Measurements from ENCODE around the gene SP2. TPM values are rescaled to one million over a fixed set of nuclear protein-coding genes. Genes with fewer than 3 reads are reported as not detected.
A peak's percentile ranks its signal among the peaks of the same experiment; 100 is the strongest.

The SP2 gene
- total and polyA plus RNA-seq, 10 donors, result 4.5 to 22.6 (median 15.1) TPM

DNA sequence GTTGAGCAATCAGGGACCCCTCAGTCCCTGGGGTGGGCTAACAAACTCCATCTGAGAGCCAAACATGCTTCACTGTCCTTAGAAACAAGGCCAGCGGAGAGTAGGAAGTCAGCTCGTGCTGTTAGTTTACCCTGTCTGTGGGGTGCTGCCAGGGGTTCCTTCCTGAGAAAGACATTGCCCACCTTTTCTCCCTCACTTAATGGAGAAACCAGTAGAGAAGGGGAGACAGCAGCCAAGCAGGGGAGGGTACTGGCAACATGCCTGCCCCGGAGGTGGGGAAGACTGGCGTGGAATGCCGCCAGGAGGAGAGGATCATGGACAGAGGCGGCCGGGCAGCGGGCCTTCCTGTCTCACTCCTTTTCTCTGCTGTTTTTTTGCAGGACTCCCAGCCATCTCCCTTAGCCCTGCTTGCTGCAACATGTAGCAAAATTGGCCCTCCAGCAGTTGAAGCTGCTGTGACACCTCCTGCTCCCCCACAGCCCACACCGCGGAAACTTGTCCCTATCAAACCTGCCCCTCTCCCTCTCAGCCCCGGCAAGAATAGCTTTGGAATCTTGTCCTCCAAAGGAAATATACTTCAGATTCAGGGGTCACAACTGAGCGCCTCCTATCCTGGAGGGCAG, 19.9 kb downstream of the SP2 start:
- 86 to 94% (median 89%) methylated on average over 12 of the region's 12 CpGs for WGBS, 5 donors
- Histone ChIP-seq H3K4me3 (no peak overlapping the region), H3K9me3 (no peaks in the 10 kb centered on the region), H3K36me3 (peaks cover 0 to 76% (median 22%) of the 10 kb centered on the region in 6 donors), H3K27ac (no peak overlapping the region), H3K4me1 (peaks cover 0 to 16% (median 6%) of the 10 kb centered on the region in 6 donors), H3K27me3 (replicated peaks in 1 of 7) (no peaks in the 10 kb centered on the region)
- DNase-seq, result no peak
- TF ChIP-seq POLR2A (IDR thresholded peaks at IDR 0.05) (no peak), POLR2AphosphoS5 (IDR thresholded peaks at IDR 0.05) (no peak)
- TF ChIP-seq, protein P1, sequence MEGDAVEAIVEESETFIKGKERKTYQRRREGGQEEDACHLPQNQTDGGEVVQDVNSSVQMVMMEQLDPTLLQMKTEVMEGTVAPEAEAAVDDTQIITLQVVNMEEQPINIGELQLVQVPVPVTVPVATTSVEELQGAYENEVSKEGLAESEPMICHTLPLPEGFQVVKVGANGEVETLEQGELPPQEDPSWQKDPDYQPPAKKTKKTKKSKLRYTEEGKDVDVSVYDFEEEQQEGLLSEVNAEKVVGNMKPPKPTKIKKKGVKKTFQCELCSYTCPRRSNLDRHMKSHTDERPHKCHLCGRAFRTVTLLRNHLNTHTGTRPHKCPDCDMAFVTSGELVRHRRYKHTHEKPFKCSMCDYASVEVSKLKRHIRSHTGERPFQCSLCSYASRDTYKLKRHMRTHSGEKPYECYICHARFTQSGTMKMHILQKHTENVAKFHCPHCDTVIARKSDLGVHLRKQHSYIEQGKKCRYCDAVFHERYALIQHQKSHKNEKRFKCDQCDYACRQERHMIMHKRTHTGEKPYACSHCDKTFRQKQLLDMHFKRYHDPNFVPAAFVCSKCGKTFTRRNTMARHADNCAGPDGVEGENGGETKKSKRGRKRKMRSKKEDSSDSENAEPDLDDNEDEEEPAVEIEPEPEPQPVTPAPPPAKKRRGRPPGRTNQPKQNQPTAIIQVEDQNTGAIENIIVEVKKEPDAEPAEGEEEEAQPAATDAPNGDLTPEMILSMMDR (IDR thresholded peaks at IDR 0.05 in 8 of 11, conservative IDR thresholded peaks at IDR 0.05 in 3 of 11), result no peak
- intact Hi-C loops (cut with DNase I; ENCODE audit: low total_unique reads), result no loop called here

DNA sequence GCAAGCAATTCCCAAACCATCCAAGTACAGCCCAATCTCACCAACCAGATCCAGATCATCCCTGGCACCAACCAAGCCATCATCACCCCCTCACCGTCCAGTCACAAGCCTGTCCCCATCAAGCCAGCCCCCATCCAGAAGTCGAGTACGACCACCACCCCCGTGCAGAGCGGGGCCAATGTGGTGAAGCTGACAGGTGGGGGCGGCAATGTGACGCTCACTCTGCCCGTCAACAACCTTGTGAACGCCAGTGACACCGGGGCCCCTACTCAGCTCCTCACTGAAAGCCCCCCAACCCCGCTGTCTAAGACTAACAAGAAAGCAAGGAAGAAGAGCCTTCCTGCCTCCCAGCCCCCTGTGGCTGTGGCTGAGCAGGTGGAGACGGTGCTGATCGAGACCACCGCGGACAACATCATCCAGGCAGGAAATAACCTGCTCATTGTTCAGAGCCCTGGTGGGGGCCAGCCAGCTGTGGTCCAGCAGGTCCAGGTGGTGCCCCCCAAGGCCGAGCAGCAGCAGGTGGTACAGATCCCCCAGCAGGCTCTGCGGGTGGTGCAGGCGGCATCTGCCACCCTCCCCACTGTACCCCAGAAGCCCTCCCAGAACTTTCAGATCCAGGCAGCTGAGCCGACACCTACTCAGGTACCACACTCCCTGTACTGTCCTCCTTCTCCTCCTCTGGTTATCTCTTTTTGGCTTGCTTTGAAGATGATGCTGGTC, 20.6 kb downstream of the SP2 start:
- WGBS, 5 donors, result 88 to 94% (median 92%) methylated on average over 19 of the region's 19 CpGs
- Histone ChIP-seq H3K4me1 (peaks cover 0 to 16% (median 6%) of the 10 kb centered on the region in 6 donors), H3K27me3 (replicated peaks in 1 of 7) (no peaks in the 10 kb centered on the region), H3K4me3 (no peak overlapping the region), H3K9me3 (no peaks in the 10 kb centered on the region), H3K36me3 (peaks cover 0 to 82% (median 22%) of the 10 kb centered on the region in 6 donors), H3K27ac (no peak overlapping the region)
- DNase-seq, result no peak
- intact Hi-C loops (cut with DNase I; ENCODE audit: low total_unique reads), result no loop called here
- peak in 1 of 3 donors; percentile 27 for TF ChIP-seq POLR2AphosphoS5 (IDR thresholded peaks at IDR 0.05)
- TF ChIP-seq, protein P1 (IDR thresholded peaks at IDR 0.05 in 8 of 11, conservative IDR thresholded peaks at IDR 0.05 in 3 of 11), result no peak
- no peak for TF ChIP-seq POLR2A (IDR thresholded peaks at IDR 0.05)

DNA sequence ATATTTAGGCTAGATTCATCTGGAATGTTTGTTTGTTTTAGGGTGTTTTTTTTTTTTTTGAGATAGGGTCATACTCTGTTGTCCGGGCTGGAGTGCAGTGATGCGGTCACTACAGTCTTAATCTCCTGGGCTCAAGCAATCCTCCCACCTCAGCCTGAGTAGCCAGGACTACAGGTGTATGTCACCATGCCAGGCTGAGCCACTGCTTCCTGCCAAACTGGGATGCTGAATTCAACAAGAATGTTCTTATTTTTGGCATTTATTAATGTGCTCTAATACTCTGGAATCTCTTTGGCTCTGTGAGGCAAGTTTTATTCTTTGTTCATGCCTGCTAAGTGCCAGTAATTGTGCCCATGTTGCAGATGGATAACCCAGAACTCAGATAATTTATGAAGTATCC, 21.5 kb downstream of the SP2 start:
- Histone ChIP-seq H3K9me3 (no peaks in the 10 kb centered on the region), H3K27ac (no peak overlapping the region), H3K36me3 (peaks cover 0 to 85% (median 23%) of the 10 kb centered on the region in 6 donors), H3K4me3 (no peak overlapping the region), H3K27me3 (replicated peaks in 1 of 7) (no peaks in the 10 kb centered on the region), H3K4me1 (peaks cover 0 to 16% (median 6%) of the 10 kb centered on the region in 6 donors)
- WGBS, 5 donors, result 84 to 96% (median 94%) methylated on average over 2 of the region's 2 CpGs
- DNase-seq, result no peak
- TF ChIP-seq, protein P1 (IDR thresholded peaks at IDR 0.05 in 8 of 11, conservative IDR thresholded peaks at IDR 0.05 in 3 of 11), result no peak
- TF ChIP-seq POLR2A (IDR thresholded peaks at IDR 0.05) (no peak), POLR2AphosphoS5 (IDR thresholded peaks at IDR 0.05) (no peak)
- intact Hi-C loops (cut with DNase I; ENCODE audit: low total_unique reads), result no loop called here

DNA sequence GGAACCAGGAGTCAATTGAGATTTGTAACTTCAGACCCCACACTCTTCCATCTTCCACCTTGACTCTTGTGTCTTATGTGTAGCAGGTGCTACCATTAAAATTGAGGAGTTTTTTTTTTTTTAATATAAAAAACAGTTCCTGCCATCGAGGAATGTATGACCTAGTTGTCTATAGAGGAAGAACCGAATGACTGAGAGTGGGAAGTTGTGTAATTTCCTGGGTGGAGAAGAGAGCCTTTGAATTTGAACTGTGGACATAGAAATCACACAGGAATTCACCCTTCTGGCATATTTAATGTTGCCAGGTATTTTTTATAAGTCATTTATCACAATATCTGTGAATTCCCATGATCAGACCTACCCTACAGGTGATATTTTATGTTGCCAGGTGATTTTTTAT, 22.0 kb downstream of the SP2 start:
- Histone ChIP-seq H3K36me3 (peaks cover 0 to 85% (median 27%) of the 10 kb centered on the region in 6 donors), H3K9me3 (no peaks in the 10 kb centered on the region), H3K4me1 (peaks cover 0 to 16% (median 6%) of the 10 kb centered on the region in 6 donors), H3K27me3 (replicated peaks in 1 of 7) (no peaks in the 10 kb centered on the region), H3K27ac (no peak overlapping the region), H3K4me3 (no peak overlapping the region)
- WGBS, 5 donors, result 16 to 35% (median 19%) methylated on average over 2 of the region's 2 CpGs
- intact Hi-C loops (cut with DNase I; ENCODE audit: low total_unique reads), result no loop called here
- DNase-seq, result no peak
- TF ChIP-seq POLR2A (IDR thresholded peaks at IDR 0.05) (no peak), POLR2AphosphoS5 (IDR thresholded peaks at IDR 0.05) (no peak)
- TF ChIP-seq, protein P1 (IDR thresholded peaks at IDR 0.05 in 8 of 11, conservative IDR thresholded peaks at IDR 0.05 in 3 of 11), result no peak

Measured in spleen (tissue), 11 donors.